ENCODE data around the gene PRELID2.

DNA sequence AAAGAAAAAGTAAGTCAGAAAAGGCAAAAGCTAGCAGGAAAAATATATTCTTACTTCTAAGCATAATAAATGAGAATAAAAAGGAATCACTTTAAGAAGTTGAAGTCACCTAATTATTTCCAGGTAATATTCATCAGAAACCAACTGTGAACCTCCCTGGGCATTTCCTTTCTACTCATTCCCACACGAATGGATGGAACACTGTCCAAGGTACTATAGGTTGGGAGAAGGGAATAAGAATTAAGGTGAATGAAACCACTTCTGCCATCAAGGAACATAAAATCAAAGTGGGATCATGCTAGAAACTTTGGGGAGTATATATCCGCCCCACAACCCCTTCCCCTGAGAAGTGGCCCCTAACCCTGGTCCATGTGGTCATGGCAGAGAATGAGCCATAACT is 41.6 kb downstream of the PRELID2 start:
- TF ChIP-seq, protein P1, sequence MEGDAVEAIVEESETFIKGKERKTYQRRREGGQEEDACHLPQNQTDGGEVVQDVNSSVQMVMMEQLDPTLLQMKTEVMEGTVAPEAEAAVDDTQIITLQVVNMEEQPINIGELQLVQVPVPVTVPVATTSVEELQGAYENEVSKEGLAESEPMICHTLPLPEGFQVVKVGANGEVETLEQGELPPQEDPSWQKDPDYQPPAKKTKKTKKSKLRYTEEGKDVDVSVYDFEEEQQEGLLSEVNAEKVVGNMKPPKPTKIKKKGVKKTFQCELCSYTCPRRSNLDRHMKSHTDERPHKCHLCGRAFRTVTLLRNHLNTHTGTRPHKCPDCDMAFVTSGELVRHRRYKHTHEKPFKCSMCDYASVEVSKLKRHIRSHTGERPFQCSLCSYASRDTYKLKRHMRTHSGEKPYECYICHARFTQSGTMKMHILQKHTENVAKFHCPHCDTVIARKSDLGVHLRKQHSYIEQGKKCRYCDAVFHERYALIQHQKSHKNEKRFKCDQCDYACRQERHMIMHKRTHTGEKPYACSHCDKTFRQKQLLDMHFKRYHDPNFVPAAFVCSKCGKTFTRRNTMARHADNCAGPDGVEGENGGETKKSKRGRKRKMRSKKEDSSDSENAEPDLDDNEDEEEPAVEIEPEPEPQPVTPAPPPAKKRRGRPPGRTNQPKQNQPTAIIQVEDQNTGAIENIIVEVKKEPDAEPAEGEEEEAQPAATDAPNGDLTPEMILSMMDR (IDR thresholded peaks at IDR 0.05; ENCODE audit: low read depth, low read length) = no peak
- TF ChIP-seq EZH2phosphoT487 (IDR thresholded peaks at IDR 0.05; ENCODE audit: low read depth) = no peak

All from OCI-LY3 (cell line).